HEK293T (cell line): ENCODE measurements around the gene DUSP5.
"Not testable (repeated sequence)": the region's sequence is repeated elsewhere in the genome, so short reads cannot be mapped to it uniquely, and the experiment has no call there.

Source experiments
- CTCF ChIA-PET: fragments of 350-600 bp; formaldehyde crosslinking; extraction: SDS; loops from one replicate; lab custom pipeline; 2021; ENCODE audit warnings: antibody characterized with exemption, inconsistent platforms; lab: Yijun Ruan, JAX
- POLR2A ChIA-PET: fragments of 350-600 bp; formaldehyde crosslinking; extraction: SDS; loops from one replicate; lab custom pipeline; 2020; ENCODE audit warnings: antibody characterized with exemption, inconsistent platforms; lab: Yijun Ruan, JAX
- DNase-seq: peaks from one replicate; pipeline ENCODE4 v3.0.0; 2012; ENCODE audit warnings: mixed read lengths; ENCODE audit errors: extremely low spot score
- ARNT ChIP-seq: fragments of 450-650 bp; IDR thresholded peaks from 2 replicates; pipeline ENCODE4 v1.6.1; 2017; ENCODE audit warnings: mild to moderate bottlenecking
- BHLHE40 ChIP-seq: fragments of 450-650 bp; IDR thresholded peaks from 2 replicates; pipeline ENCODE4 v1.6.1; 2016; ENCODE audit warnings: mild to moderate bottlenecking, moderate library complexity, borderline replicate concordance
- CTBP1 ChIP-seq: fragments of 450-650 bp; IDR thresholded peaks from 2 replicates; pipeline ENCODE4 v1.6.1; 2016; ENCODE audit warnings: borderline replicate concordance
- ELF4 ChIP-seq: fragments of 450-650 bp; IDR thresholded peaks from 2 replicates; pipeline ENCODE4 v1.6.1; 2017; ENCODE audit warnings: antibody characterized with exemption
- FOXA1 ChIP-seq: fragments of 450-650 bp; IDR thresholded peaks from 2 replicates; pipeline ENCODE4 v1.6.1; 2016; ENCODE audit warnings: mild to moderate bottlenecking
- FOXK2 ChIP-seq: fragments of 450-650 bp; IDR thresholded peaks from 2 replicates; pipeline ENCODE4 v1.6.1; 2016; ENCODE audit warnings: mild to moderate bottlenecking
- FOXM1 ChIP-seq: fragments of 450-650 bp; IDR thresholded peaks from 2 replicates; pipeline ENCODE4 v1.6.1; 2017; ENCODE audit warnings: mild to moderate bottlenecking, borderline replicate concordance
- HDGF ChIP-seq: fragments of 450-650 bp; IDR thresholded peaks from 2 replicates; pipeline ENCODE4 v1.6.1; 2017; ENCODE audit warnings: antibody characterized with exemption, borderline replicate concordance
- L3MBTL2 ChIP-seq: fragments of 450-650 bp; conservative IDR thresholded peaks from 2 replicates; pipeline ENCODE4 v1.6.1; 2016; ENCODE audit warnings: mild to moderate bottlenecking
- LEF1 ChIP-seq: fragments of 450-650 bp; IDR thresholded peaks from 2 replicates; pipeline ENCODE4 v1.6.1; 2017; ENCODE audit warnings: mild to moderate bottlenecking, borderline replicate concordance
- NFRKB ChIP-seq: fragments of 450-650 bp; IDR thresholded peaks from 2 replicates; pipeline ENCODE4 v1.6.1; 2016; ENCODE audit warnings: mild to moderate bottlenecking, moderate library complexity
- PKNOX1 ChIP-seq: fragments of 450-650 bp; IDR thresholded peaks from 2 replicates; pipeline ENCODE4 v1.6.1; 2016
- SP1 ChIP-seq: fragments of 450-650 bp; IDR thresholded peaks from 2 replicates; pipeline ENCODE4 v1.6.1; 2017
- SUZ12 ChIP-seq: fragments of 450-650 bp; IDR thresholded peaks from 2 replicates; pipeline ENCODE4 v1.6.1; 2016; ENCODE audit warnings: mild to moderate bottlenecking
- TARDBP ChIP-seq: fragments of 450-650 bp; IDR thresholded peaks from 2 replicates; pipeline ENCODE4 v1.6.1; 2016
- ZNF384 ChIP-seq: fragments of 450-650 bp; IDR thresholded peaks from 2 replicates; pipeline ENCODE4 v1.6.1; 2016

DUSP5 gene

DNA sequence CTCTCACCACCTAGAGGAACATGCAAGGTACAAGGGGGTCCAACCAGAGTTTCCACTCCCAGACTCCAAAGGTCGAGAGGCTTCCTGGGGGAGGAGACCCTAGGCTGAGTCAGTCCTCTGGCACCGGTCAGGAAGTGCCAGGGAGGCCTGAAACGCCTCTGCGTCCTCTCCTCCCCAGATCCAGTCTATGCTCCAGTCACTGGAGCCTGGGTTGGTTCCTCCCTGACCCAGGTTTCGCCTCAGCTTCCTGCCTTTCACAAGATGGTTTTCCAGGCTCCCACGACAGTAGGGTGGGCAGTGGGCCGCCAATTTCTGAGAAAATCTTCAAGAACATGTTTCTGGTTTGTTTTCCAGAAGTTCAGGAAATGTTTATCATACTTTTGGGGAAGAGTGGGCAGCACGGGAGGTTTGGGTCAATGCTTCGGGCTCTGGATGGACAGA lies 30.0 kb downstream of the DUSP5 start:
- ChIA-PET POLR2A (no interaction called here), CTCF (interaction anchor here (0.8 kb wide), 1 partner anchor 9 kb away, joined by 3 read pairs; no protein-coding TSS in a partner anchor)
- TF ChIP-seq LEF1 = no peak
- no peak for TF ChIP-seq SUZ12
- no peak for TF ChIP-seq CTBP1
- TF ChIP-seq FOXK2 = no peak
- no peak for TF ChIP-seq L3MBTL2
- TF ChIP-seq BHLHE40 = no peak
- TF ChIP-seq TARDBP = no peak
- TF ChIP-seq PKNOX1 = no peak
- TF ChIP-seq FOXA1 = no peak
- no peak for TF ChIP-seq FOXM1
- no peak for TF ChIP-seq HDGF
- no peak for TF ChIP-seq SP1
- no peak for TF ChIP-seq ZNF384
- no peak for TF ChIP-seq NFRKB
- no peak for TF ChIP-seq ARNT
- TF ChIP-seq ELF4 = no peak
- DNase-seq = no peak

GRCh38 chr10:110528224-110528996 lies 30.7 kb downstream of the DUSP5 start:
- ChIA-PET POLR2A (no interaction called here), CTCF (no interaction called here)
- no peak for DNase-seq
- no peak for TF ChIP-seq SP1
- TF ChIP-seq ZNF384 = no peak
- TF ChIP-seq PKNOX1 = no peak
- TF ChIP-seq BHLHE40 = no peak

GRCh38 chr10:110528997-110529524 lies 31.4 kb downstream of the DUSP5 start:
- POLR2A ChIA-PET, CTCF ChIA-PET, DNase-seq: not testable (repeated sequence)

DNA sequence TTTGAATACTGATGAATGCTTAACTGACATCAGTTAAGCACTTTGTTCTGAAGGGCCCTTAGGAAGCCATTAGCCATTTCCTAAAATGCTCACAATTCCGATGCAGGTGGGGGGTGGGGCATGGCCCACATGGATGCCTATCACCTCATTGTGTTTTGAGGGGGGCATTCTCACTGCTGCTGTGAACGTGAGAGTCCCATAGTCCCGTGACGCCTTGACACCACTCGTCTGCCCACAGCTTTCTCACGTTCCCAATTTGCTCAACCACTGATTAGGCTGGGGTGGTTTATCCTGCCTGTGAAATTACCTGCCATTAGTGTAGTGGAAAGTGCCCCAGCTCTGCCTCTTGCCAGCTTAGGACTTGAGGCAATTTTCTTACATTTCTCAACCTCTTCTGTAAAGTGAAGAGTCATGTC lies 31.9 kb downstream of the DUSP5 start:
- POLR2A ChIA-PET = no interaction called here
- DNase-seq = no peak
- TF ChIP-seq HDGF = no peak
- no peak for TF ChIP-seq LEF1
- TF ChIP-seq NFRKB = no peak
- no peak for TF ChIP-seq FOXA1
- no peak for TF ChIP-seq L3MBTL2
- no peak for TF ChIP-seq BHLHE40
- CTCF ChIA-PET = no interaction called here

GRCh38 chr10:110530131-110530831 lies 32.6 kb downstream of the DUSP5 start:
- ChIA-PET CTCF (no interaction called here), POLR2A (no interaction called here)

DNA sequence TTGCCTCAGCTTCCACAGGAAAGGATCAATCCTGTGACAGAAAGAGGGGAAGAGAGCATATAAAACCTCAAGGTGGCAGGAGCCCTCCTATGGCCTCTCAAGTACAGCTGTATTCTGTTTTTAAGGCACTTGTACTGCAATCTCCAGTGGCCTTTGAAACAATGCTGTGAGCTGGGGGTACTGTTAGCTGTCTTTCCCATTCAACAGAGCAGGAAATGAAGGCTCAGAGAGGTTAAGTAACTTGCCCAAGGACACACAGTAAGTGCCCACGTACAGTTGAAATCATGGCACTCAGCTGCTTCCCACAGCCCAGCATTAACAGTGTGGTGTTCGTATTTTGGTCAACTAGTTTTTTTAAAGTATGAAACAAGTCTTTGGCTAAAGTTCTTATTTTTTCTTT lies 34.0 kb downstream of the DUSP5 start:
- DNase-seq = no peak
- ChIA-PET POLR2A (no interaction called here), CTCF (no interaction called here)
- TF ChIP-seq SP1 (no peak), FOXM1 (no peak), TARDBP (no peak), ELF4 (no peak), PKNOX1 (no peak), CTBP1 (no peak), LEF1 (no peak), L3MBTL2 (no peak), BHLHE40 (no peak), NFRKB (no peak), ARNT (no peak), FOXA1 (no peak), SUZ12 (no peak), FOXK2 (no peak), HDGF (no peak), ZNF384 (no peak)

More at GRCh38 chr10:110530131-110530831, 32.6 kb downstream of the DUSP5 start:
- TF ChIP-seq NFRKB = no peak
- no peak for TF ChIP-seq FOXA1
- no peak for TF ChIP-seq CTBP1
- DNase-seq = peak; percentile 68

DNA sequence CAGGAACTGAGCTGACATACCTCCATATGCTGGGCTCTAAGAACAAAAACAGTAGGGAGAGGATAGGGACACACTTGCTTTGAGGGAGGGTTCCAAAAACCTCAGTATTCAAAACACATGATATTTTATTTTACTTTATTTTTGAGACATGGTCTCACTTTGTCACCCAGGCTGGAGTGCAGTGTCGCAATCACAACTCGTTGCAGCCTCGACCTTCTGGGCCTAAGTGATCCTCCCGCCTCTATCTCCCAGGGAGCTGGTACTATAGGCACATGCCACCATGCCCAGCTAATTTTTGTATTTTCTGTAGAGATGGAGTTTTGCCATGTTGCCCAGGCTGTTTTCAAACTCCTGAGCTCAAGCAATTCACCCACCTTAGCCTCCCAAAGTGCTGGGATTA lies 34.9 kb downstream of the DUSP5 start:
- DNase-seq, CTCF ChIA-PET, POLR2A ChIA-PET: not testable (repeated sequence)
